ENCODE data around the gene FARP1. TPM values are rescaled to one million over a fixed set of nuclear protein-coding genes. Genes with fewer than 3 reads are reported as not detected.
A peak's percentile ranks its signal among the peaks of the same experiment; 100 is the strongest.

The FARP1 gene
- total RNA-seq, 4 donors from 2014 or later: 28.3 to 69.2 (median 36.4) TPM

DNA sequence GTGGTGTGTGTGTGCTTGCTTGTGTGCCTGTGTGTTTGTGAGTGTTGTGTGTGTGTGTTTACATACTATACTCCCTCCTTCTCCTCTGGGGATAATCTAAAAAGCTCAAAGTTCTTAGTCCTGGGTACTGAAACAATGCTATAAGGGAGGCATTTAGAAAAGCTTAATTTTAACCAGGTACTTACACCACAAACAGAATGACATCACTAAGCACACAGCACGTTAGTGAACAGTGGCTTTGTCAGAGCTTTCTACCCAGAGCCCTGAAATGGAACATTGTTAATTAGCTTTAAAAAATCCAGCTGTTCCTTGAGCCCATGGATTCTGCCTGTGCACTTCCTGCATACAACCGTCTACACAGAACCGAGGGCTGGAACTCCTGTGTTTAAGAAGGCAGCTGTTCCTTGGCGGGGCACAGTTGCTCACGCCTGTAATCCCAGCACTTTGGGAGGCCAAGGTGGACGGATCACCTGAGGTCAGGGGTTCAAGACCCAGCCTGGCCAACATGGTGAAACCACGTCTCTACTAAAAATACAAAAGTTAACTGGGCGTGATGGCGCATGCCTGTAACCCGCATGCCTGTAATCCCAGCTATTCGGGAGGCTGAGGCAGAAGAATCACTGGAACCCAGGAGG, 103.8 kb downstream of the FARP1 start:
- no peak for ATAC-seq
- H3K4me1 ChIP-seq: no peaks in the 10 kb centered on the region
- H3K9me3 ChIP-seq: no peaks in the 10 kb centered on the region
- H3K27ac ChIP-seq: no peak overlapping the region
- 77 to 92% methylated on average over 4 to 5 of the region's 11 CpGs for WGBS, 2 donors (ENCODE audit: low coverage in 1 of 2)
- H3K4me3 ChIP-seq: no peak overlapping the region
- no peaks in the 10 kb centered on the region for H3K36me3 ChIP-seq
- no peaks in the 10 kb centered on the region for H3K27me3 ChIP-seq
- TF ChIP-seq POLR2A (IDR thresholded peaks at IDR 0.05) (no peak), EP300 (IDR thresholded peaks at IDR 0.05) (no peak), POLR2AphosphoS5 (IDR thresholded peaks at IDR 0.05) (no peak)
- TF ChIP-seq, protein P1, sequence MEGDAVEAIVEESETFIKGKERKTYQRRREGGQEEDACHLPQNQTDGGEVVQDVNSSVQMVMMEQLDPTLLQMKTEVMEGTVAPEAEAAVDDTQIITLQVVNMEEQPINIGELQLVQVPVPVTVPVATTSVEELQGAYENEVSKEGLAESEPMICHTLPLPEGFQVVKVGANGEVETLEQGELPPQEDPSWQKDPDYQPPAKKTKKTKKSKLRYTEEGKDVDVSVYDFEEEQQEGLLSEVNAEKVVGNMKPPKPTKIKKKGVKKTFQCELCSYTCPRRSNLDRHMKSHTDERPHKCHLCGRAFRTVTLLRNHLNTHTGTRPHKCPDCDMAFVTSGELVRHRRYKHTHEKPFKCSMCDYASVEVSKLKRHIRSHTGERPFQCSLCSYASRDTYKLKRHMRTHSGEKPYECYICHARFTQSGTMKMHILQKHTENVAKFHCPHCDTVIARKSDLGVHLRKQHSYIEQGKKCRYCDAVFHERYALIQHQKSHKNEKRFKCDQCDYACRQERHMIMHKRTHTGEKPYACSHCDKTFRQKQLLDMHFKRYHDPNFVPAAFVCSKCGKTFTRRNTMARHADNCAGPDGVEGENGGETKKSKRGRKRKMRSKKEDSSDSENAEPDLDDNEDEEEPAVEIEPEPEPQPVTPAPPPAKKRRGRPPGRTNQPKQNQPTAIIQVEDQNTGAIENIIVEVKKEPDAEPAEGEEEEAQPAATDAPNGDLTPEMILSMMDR (IDR thresholded peaks at IDR 0.05): no peak

DNA sequence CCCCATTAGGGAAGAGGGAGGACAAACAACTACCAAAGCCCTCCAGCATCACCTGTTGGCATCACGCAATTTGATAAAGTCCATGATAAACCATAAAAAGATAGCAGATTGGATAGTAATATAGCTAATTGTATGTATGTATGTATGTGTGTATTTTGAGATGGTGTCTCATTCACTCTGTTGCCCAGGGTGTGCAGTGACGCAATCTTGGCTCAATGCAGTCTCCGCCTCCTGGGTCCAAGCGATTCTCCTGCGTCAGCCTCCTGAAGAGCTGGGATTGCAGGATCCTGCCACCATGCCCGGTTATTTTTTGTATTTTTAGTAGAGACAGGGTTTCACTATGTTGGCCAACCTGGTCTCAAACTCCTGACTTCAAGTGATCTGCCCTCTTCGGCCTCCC, 108.8 kb downstream of the FARP1 start:
- WGBS, 2 donors (ENCODE audit: low coverage in 1 of 2): 87 to 92% methylated on average over 3 to 7 of the region's 7 CpGs
- Histone ChIP-seq H3K27me3 (no peaks in the 10 kb centered on the region), H3K4me1 (peaks cover 0 to 16% (median 0%) of the 10 kb centered on the region in 3 donors), H3K9me3 (no peaks in the 10 kb centered on the region), H3K27ac (no peak overlapping the region), H3K36me3 (no peaks in the 10 kb centered on the region), H3K4me3 (no peak overlapping the region)
- TF ChIP-seq POLR2A (IDR thresholded peaks at IDR 0.05) (no peak), EP300 (IDR thresholded peaks at IDR 0.05) (no peak), POLR2AphosphoS5 (IDR thresholded peaks at IDR 0.05) (no peak)
- TF ChIP-seq, protein P1 (IDR thresholded peaks at IDR 0.05): no peak
- no peak for ATAC-seq

DNA sequence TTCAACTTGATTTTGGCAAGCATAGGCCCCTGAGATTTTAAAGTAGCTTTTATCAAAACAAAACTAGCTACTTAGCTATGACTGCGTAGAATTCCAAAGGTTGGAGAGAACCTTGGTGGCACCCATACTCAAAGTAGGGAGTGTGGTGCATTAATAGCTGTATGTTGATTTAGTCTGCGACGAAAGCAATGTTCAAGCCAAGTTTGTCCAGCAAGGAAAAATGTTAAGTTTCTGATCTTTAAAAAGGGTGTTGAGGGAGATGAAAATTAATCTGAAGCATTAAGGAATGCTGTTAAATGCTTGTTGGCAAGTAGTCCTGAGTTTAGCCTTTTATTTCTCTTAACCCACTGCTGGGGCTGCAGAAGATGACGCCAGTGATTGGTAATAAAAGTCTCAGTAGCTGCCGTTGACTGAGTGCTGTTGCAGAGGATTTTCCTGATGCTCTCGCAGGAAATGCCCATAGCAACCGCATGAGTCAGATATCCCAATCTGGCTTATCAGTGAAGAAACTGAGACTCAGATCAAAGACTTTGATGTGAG, 110.1 kb downstream of the FARP1 start:
- no peak overlapping the region for H3K4me3 ChIP-seq
- H3K27me3 ChIP-seq: no peaks in the 10 kb centered on the region
- peaks cover 0 to 16% (median 0%) of the 10 kb centered on the region in 3 donors for H3K4me1 ChIP-seq
- ATAC-seq: no peak
- no peaks in the 10 kb centered on the region for H3K9me3 ChIP-seq
- peak overlapping the region; percentile 8 to 66 (median 42) for H3K27ac ChIP-seq
- no peaks in the 10 kb centered on the region for H3K36me3 ChIP-seq
- 11 to 31% methylated on average over 7 of the region's 7 CpGs for WGBS, 2 donors (ENCODE audit: low coverage in 1 of 2)
- TF ChIP-seq, protein P1 (IDR thresholded peaks at IDR 0.05): no peak
- TF ChIP-seq POLR2A (IDR thresholded peaks at IDR 0.05) (no peak), EP300 (IDR thresholded peaks at IDR 0.05) (no peak), POLR2AphosphoS5 (IDR thresholded peaks at IDR 0.05) (peak; percentile 71)

DNA sequence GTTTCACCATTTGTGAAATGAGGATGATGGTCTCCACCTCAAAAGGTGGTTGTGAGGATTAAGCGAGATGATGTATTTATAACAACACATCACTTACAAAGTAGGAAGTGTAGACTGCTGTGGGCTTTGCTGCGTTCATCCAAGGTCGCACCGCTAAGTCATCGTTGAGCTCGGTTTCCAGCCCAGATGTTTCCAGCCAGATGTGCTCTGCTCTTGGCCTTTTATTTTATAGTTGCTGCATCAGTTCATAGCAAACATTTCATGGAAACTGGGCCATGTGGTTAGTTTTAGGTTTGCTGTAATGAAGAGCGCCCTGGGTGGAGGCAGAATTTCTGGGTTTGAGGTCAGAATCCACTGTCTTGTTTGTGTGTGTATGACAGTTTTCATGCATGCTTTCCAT, 110.6 kb downstream of the FARP1 start:
- ATAC-seq: no peak
- 63% methylated on average over 6 to 7 of the region's 7 CpGs for WGBS, 2 donors (ENCODE audit: low coverage in 1 of 2)
- Histone ChIP-seq H3K36me3 (no peaks in the 10 kb centered on the region), H3K27ac (peak overlapping the region in 2 of 4 donors; percentile 44 to 66), H3K27me3 (no peaks in the 10 kb centered on the region), H3K4me1 (peaks cover 0 to 16% (median 0%) of the 10 kb centered on the region in 3 donors), H3K4me3 (no peak overlapping the region), H3K9me3 (no peaks in the 10 kb centered on the region)
- no peak for TF ChIP-seq POLR2A (IDR thresholded peaks at IDR 0.05)
- TF ChIP-seq, protein P1 (IDR thresholded peaks at IDR 0.05): no peak
- no peak for TF ChIP-seq EP300 (IDR thresholded peaks at IDR 0.05)
- TF ChIP-seq POLR2AphosphoS5 (IDR thresholded peaks at IDR 0.05): no peak

DNA sequence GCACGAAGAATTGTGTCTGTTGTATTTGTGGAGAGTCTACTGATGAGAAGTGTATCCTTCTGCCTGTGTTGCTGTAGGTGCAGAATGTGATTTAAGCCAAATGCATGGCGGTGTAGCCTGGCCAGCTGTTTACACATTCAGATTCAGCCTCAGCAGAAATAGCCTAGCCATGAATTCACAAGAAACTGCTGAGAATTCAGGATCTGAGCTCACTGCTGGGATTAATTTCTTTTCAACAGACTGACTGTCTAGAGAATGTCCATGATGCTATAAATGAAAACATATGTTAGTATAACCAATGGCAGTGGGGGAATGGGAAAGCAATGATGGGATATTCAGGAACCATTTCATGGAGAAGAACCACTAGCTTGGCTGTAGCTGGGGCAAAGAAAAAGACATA, 111.6 kb downstream of the FARP1 start:
- no peak for ATAC-seq
- WGBS, 2 donors (ENCODE audit: low coverage in 1 of 2): 94 to 100% methylated on average over 1 to 2 of the region's 2 CpGs
- H3K27me3 ChIP-seq: no peaks in the 10 kb centered on the region
- H3K4me1 ChIP-seq: peaks cover 0 to 16% (median 0%) of the 10 kb centered on the region in 3 donors
- no peak overlapping the region for H3K4me3 ChIP-seq
- no peak for TF ChIP-seq EP300 (IDR thresholded peaks at IDR 0.05)
- TF ChIP-seq POLR2AphosphoS5 (IDR thresholded peaks at IDR 0.05): no peak
- TF ChIP-seq POLR2A (IDR thresholded peaks at IDR 0.05): no peak
- TF ChIP-seq, protein P1 (IDR thresholded peaks at IDR 0.05): no peak
- H3K27ac ChIP-seq: no peak overlapping the region
- no peaks in the 10 kb centered on the region for H3K36me3 ChIP-seq
- no peaks in the 10 kb centered on the region for H3K9me3 ChIP-seq

All from gastroesophageal sphincter (tissue), 4 donors.